Ecto neural progenitor cell (in vitro differentiated cells): ENCODE data around the gene TTC33.
"Not testable (repeated sequence)": the region's sequence is repeated elsewhere in the genome, so short reads cannot be mapped to it uniquely, and the experiment has no call there.

ENCODE experiments used
- DNase-seq: peaks from one replicate; pipeline ENCODE4 v3.0.0-alpha.2; 2018; ENCODE audit warnings: low spot score

Gene TTC33

GRCh38 chr5:40569546-40570270 is 186.1 kb downstream of the TTC33 start:
- no peak for DNase-seq

DNA sequence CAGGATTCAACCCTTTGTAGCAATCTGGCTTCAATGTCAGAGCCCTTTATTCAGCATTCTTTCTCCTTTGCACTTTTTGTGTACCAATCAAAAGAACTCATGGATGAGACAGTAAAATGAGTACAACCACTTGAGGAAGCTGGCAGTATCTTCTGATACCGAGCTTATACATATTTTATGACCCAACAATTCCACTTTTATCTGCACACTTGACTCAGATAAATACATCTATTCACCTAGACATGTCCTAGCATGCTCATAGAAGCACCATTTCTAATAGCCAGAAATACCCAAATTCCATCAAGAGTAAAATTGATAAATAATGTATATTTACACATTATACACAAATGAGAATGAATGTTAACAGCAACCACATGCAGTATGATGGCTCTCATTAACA is 187.2 kb downstream of the TTC33 start:
- DNase-seq: no peak

DNA sequence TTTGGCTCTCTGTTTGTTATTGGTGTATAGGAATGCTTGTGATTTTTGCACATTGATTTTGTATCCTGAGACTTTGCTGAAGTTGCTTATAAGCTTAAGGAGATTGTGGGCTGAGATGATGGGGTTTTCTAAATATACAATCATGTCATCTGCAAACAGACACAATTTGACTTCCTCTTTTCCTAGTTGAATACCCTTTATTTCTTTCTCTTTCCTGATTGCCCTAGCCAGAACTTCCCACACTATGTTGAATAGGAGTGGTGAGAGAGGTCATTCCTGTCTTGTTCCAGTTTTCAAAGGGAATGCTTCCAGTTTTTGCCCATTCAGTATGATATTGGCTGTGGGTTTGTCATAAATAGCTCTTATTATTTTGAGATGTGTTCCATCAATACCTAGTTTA is 192.6 kb downstream of the TTC33 start:
- not testable (repeated sequence) for DNase-seq

GRCh38 chr5:40560474-40561110 is 195.2 kb downstream of the TTC33 start:
- no peak for DNase-seq

DNA sequence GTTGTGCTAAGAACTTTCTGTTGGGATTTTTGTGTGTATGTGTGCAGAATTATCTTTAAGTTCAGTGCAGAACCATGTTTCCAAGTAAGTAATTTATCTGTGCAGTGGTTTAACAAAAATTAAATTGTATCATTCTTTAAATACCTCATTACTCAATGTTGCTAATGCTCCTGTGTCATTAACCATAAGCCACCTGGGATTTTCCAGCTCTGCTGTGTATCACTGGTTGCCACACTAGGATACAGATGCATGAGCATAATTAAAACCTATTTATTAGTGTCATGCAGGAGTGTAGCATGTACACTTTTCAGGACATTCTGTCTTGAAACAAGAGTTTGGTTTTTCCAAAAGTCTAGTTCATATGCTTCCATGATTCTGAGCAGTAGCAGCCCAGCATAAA is 196.5 kb downstream of the TTC33 start:
- no peak for DNase-seq

GRCh38 chr5:40557501-40557900 is 198.3 kb downstream of the TTC33 start:
- no peak for DNase-seq

DNA sequence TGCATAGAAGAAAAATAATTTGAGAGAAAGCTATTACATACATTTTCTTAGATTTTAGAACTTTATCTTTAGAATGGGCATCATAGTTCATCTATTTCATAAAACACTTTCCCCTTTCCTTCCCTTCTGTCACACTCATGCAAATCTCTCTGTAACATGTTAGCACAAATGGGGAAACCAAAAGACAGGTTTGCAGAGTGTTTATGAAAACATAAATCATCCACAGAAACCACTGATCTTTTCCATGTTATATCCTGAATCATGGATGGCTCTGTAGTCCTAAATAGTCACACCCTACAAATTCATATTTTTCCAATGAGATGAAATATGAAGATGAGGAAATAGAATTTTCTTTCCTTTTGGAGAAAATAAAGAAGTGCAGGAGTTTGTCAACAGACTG is 198.9 kb downstream of the TTC33 start:
- no peak for DNase-seq

DNA sequence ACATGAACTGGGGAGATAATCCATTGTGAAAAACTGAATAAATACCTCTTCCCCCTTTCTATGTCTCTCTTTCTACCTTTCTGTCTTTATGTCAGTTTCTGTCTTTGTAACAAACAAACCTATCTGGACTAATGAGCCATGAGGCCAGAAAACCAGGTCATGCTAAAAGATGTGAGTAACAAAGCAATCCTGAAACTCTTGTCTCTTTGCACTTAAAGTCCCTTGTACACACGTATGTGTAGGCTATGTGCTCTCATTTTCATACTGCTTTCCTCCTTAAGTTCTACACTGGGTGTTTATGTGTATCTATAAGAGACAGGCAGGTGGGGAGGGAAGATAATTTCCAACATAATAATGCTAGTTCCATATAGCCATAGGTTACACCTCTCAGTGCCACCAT is 199.9 kb downstream of the TTC33 start:
- no peak for DNase-seq

GRCh38 chr5:40554813-40555212 is 200.9 kb downstream of the TTC33 start:
- no peak for DNase-seq

GRCh38 chr5:40554054-40554453 is 201.7 kb downstream of the TTC33 start:
- no peak for DNase-seq

DNA sequence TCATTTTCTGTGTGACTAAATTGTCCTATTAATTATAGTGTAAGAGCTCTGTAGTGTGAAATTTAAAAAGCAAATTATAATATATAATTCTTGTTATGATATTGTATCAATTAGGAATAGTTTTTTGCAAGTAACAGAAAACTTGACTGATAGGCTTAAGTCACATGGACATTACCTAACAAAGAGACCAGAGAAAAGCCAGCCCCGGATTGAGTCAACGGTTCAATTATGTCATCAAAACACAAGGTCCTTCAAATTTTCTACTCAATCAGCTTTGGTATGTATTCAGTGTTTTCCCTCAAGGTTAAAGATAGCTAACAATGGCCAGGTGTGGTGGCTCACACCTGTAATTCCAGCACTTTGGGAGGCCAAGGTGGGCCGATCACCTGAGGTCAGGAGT is 202.8 kb downstream of the TTC33 start:
- DNase-seq: no peak

DNA sequence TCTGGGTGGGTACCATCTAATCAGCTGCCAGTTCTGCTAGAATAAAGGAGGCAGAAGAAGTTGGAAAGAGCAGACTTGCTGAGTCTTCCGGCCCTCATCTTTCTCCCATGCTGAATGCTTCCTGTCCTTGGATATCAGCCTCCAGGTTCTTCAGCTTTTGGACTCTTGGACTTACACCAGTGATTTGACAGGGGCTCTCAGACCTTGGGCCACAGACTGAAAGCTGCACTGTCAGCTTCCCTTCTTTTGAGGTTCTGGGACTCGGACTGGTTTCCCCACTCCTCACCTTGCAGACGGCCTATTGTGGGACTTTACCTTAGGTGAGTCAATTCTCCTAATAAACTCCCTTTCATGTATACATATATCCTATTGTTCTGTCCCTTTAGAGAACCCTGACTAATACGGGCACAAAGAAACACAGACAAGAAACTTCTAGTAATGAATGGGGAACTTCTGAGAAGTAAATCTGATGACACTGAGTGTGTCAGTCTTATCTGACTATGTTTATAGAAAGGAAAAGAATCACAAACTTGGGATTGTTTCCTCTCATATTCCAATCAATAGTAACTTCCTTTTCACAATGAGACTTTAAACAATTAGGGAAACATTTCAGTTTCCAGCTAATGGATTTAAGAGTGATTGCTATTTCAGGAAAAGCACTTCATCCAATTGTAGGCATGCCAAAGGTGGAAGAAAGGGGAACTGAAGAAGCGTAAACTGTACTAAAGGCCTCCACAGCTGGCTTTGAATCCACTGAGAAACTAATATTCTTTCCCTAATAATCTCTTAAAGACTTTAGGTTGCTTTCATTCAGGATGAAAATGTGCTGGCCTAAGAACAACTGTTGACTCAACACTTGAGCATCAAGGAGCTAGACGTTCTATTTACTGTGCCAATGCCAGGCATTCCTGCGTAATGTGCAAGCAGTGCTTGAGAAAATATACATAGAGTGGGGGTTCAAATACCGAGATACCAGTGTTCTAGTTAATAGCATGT is 204.0 kb downstream of the TTC33 start:
- no peak for DNase-seq

- DNase-seq: no peak
Observed at GRCh38 chr5:40550481-40550880, 205.3 kb downstream of the TTC33 start.

DNA sequence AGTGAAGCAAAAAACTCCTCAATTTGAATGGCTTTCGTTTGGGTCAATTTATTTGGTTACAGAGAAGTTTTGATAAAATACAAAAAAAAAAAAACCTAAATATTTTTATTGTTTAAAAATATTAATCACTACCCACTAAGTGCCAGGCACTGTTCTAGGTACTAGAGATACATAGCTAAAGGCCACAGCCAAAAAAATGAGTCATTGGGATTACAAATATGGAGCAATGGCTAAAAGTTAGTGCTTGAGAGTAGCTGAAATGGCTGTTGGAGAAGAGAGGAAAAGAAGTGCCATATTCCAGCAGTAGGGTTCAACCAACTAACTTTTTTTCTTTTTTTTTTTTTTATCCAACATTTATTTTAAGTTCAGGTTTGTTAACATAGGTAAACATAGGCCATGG is 206.1 kb downstream of the TTC33 start:
- DNase-seq: no peak

- DNase-seq: no peak
Observed at GRCh38 chr5:40547994-40548575, 207.7 kb downstream of the TTC33 start.

DNA sequence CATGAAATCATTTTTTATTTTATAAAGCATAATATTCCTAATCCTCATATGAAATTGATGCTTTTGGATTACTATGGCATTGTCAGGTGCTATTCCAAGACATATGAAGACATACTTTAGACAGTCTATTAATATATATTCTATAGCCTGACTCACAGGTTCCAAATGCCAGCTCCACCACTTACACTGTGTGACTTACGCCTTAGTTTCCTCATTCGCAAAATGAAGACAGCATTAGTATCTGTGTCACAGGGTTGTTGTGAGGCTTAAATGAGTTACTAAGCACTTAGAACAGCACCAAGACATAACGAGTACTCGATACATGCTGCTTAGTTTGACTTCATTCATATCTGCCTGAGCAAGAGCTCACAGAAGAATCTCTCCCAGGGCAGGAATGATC is 208.2 kb downstream of the TTC33 start:
- DNase-seq: no peak

DNA sequence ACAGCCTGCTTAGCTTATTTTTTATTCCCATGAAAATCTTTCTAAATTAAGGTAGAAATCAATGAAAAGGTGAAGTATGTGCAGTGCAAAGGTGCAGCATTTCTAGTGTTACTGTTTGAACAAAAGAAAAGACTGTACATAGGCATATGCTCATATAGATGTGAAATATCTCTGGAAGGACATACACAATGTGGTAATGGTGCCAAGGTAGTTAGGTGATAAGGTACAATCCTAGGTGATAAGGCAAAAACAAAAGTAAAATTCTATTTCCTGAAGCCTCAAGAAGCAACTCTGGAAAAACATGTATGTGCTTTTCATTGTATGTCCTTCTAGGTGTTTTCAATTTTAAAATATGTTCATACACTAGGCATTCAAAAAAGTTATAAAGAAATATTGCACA is 215.5 kb downstream of the TTC33 start:
- DNase-seq: no peak

DNA sequence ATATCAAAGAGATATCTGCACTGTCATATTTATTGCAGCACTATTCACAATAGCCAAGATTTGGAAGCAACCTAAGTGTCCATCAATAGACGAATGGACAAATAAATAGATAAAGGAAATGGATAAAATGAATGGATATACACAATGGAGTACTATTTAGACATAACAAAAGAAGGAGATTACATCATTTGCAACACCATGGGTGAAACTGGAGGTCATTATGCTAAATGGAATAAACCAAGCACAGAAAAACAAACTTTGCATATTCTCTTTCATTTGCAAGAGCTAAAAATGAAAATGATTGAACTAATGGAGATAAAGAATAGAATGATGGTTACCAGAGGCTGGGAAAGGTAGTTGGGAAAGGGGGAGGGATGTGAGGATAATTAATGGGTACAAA is 231.1 kb downstream of the TTC33 start:
- no peak for DNase-seq

- no peak for DNase-seq
Observed at GRCh38 chr5:40521925-40522324, 233.8 kb downstream of the TTC33 start.

DNA sequence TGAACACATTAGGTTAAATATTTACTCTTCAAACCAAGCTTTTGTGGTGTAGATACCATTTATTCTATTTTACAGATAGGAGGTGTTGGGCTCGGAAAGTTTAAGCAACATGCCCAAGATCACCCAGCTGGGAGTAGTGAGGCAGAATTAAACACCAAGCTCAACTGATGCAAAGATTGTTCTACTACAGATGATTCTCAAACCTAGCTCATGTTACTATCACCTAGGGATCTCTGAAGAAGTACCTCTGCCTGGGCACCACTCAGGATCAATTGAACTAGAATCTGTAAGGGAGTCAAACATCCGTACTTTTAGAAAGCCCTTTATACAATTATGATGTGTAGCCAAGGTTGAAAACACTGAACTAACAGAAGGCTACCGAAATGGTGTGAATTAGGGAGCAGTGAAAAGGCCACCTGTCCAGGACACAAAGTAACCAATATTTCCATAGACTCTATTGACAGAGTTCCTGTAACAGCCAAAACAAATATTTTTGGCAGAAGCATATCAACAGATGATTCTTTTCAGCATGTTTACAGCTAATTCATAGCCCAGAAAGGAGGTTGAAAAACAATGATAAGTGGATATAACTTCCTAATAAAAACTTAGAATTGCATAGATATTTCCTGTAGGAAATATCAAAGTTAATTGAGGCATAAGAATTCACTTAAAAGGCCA is 234.5 kb downstream of the TTC33 start:
- no peak for DNase-seq

GRCh38 chr5:40518485-40518917 is 237.3 kb downstream of the TTC33 start:
- no peak for DNase-seq

DNA sequence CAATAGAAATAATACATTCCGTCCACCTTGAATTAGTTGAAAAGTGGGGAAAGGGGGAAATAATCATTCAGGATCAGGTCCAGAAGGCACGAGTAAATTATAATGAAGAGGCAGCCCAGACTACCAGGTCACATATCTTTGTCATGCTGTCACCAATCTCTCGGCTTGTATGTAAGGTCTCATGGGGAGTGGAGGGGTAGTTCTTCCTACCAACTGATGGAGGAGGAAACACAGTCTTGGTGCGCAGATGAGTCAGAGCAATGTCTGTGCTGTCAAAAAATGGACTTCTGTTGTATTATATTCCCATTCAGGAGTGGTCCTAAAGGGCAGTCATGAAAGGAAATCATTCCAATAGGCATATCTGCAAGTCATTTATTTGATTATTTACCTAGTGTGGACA is 240.3 kb downstream of the TTC33 start:
- DNase-seq: no peak
